Gastrocnemius medialis (tissue), 4 donors: ENCODE results near the gene KAT2A.

Experiments used
- CTCF ChIP-seq, 5 experiments: fragments of 450-650 bp in 3 of 5; fragments of 200-600 bp in 2 of 5; sonication (generic) in 2 of 5; IDR thresholded peaks in 4 of 5; conservative IDR thresholded peaks in 1 of 5; 1 replicate in 4 of 5; 2 replicates in 1 of 5; pipeline ENCODE4 v1.5.1; 2016 to 2019; ENCODE audit warnings: antibody characterized with exemption in 5 of 5, mild to moderate bottlenecking in 3 of 5, moderate library complexity in 3 of 5
- POLR2A ChIP-seq, 2 donors: fragments of 450-650 bp; IDR thresholded peaks; one replicate each; pipeline ENCODE4 v1.6.1; 2017; ENCODE audit warnings: antibody characterized with exemption in 2 of 2, mild to moderate bottlenecking in 2 of 2, moderate library complexity in 2 of 2

GRCh38 chr17:42103221-42103954 is 17.8 kb downstream of the KAT2A start:
- TF ChIP-seq CTCF (IDR thresholded peaks at IDR 0.05 in 4 of 5, conservative IDR thresholded peaks at IDR 0.05 in 1 of 5): no peak
- no peak for TF ChIP-seq POLR2A (IDR thresholded peaks at IDR 0.05)
